ENCODE measurements around the gene DNAAF3.
A peak's percentile ranks its signal among the peaks of the same experiment; 100 is the strongest.

Gene DNAAF3

GRCh38 chr19:55189403-55189835 is 23.0 kb upstream of the DNAAF3 start:
- peaks cover 15% of the 10 kb centered on the region for H3K27me3 ChIP-seq (ENCODE audit: low read depth)
- H3K36me3 ChIP-seq (replicated peaks): no peaks in the 10 kb centered on the region
- no peak for DNase-seq (ENCODE audit: low spot score in 2 of 2)
- no peak overlapping the region for H3K4me3 ChIP-seq
- no peaks in the 10 kb centered on the region for H3K4me1 ChIP-seq
- in situ Hi-C loops (cut with MboI; ENCODE audit: low sequenced_read_pairs): no loop called here
- H3K9me3 ChIP-seq: no peaks in the 10 kb centered on the region

- H3K36me3 ChIP-seq (replicated peaks): no peaks in the 10 kb centered on the region
- no peak for DNase-seq (ENCODE audit: low spot score in 2 of 2)
- H3K9me3 ChIP-seq: no peaks in the 10 kb centered on the region
- in situ Hi-C loops (cut with MboI; ENCODE audit: low sequenced_read_pairs): no loop called here
- no peak overlapping the region for H3K4me3 ChIP-seq
- H3K27me3 ChIP-seq (ENCODE audit: low read depth): peaks cover 23% of the 10 kb centered on the region
- H3K4me1 ChIP-seq: no peaks in the 10 kb centered on the region
Observed at GRCh38 chr19:55188625-55189024, 22.2 kb upstream of the DNAAF3 start.

- peaks cover 44% of the 10 kb centered on the region for H3K27me3 ChIP-seq (ENCODE audit: low read depth)
- no peaks in the 10 kb centered on the region for H3K36me3 ChIP-seq (replicated peaks)
- no peak for DNase-seq (ENCODE audit: low spot score in 2 of 2)
- H3K9me3 ChIP-seq: no peaks in the 10 kb centered on the region
- in situ Hi-C loops (cut with MboI; ENCODE audit: low sequenced_read_pairs): no loop called here
- H3K4me1 ChIP-seq: no peaks in the 10 kb centered on the region
- no peak overlapping the region for H3K4me3 ChIP-seq
Observed at GRCh38 chr19:55186080-55186479, 19.7 kb upstream of the DNAAF3 start.

GRCh38 chr19:55181740-55182139 is 15.3 kb upstream of the DNAAF3 start:
- H3K27me3 ChIP-seq (ENCODE audit: low read depth): peaks cover 66% of the 10 kb centered on the region
- no peaks in the 10 kb centered on the region for H3K9me3 ChIP-seq
- no peaks in the 10 kb centered on the region for H3K36me3 ChIP-seq (replicated peaks)
- in situ Hi-C loops (cut with MboI; ENCODE audit: low sequenced_read_pairs): no loop called here
- DNase-seq (ENCODE audit: low spot score in 2 of 2): no peak
- H3K4me1 ChIP-seq: peaks cover 9% of the 10 kb centered on the region
- no peak overlapping the region for H3K4me3 ChIP-seq

GRCh38 chr19:55179606-55180484 is 13.4 kb upstream of the DNAAF3 start, which contains the start of gene SYT5:
TSS of gene SYT5 (minus strand) at chr19:55180289. CDS start at chr19:55179041, 1,248 bp downstream.
- Histone ChIP-seq H3K27me3 (ENCODE audit: low read depth) (peaks cover 58% of the 10 kb centered on the region), H3K36me3 (replicated peaks) (no peaks in the 10 kb centered on the region), H3K9me3 (no peaks in the 10 kb centered on the region), H3K4me3 (peak within 1 kb of the TSS; percentile 11), H3K4me1 (peaks cover 9% of the 10 kb centered on the region)
- in situ Hi-C loops (cut with MboI; ENCODE audit: low sequenced_read_pairs): no loop called here
- DNase-seq (ENCODE audit: low spot score in 2 of 2): peak; percentile 14 to 78

- Histone ChIP-seq H3K4me1 (peaks cover 9% of the 10 kb centered on the region), H3K36me3 (replicated peaks) (no peaks in the 10 kb centered on the region), H3K27me3 (ENCODE audit: low read depth) (peaks cover 49% of the 10 kb centered on the region), H3K9me3 (no peaks in the 10 kb centered on the region), H3K4me3 (peak overlapping the region; percentile 11)
- in situ Hi-C loops (cut with MboI; ENCODE audit: low sequenced_read_pairs): no loop called here
- peak; percentile 52 to 87 for DNase-seq (ENCODE audit: low spot score in 2 of 2)
Observed at GRCh38 chr19:55178781-55179599, 12.6 kb upstream of the DNAAF3 start.

GRCh38 chr19:55176076-55176475 is 9.7 kb upstream of the DNAAF3 start:
- Histone ChIP-seq H3K27me3 (ENCODE audit: low read depth) (peaks cover 29% of the 10 kb centered on the region), H3K9me3 (no peaks in the 10 kb centered on the region), H3K36me3 (replicated peaks) (no peaks in the 10 kb centered on the region), H3K4me1 (peaks cover 14% of the 10 kb centered on the region), H3K4me3 (no peak overlapping the region)
- in situ Hi-C loops (cut with MboI; ENCODE audit: low sequenced_read_pairs): no loop called here
- DNase-seq (ENCODE audit: low spot score in 2 of 2): no peak

- Histone ChIP-seq H3K27me3 (ENCODE audit: low read depth) (peaks cover 23% of the 10 kb centered on the region), H3K4me3 (no peak overlapping the region), H3K36me3 (replicated peaks) (no peaks in the 10 kb centered on the region), H3K9me3 (no peaks in the 10 kb centered on the region), H3K4me1 (peaks cover 14% of the 10 kb centered on the region)
- no peak for DNase-seq (ENCODE audit: low spot score in 2 of 2)
- in situ Hi-C loops (cut with MboI; ENCODE audit: low sequenced_read_pairs): no loop called here
Observed at GRCh38 chr19:55175117-55175867, 8.9 kb upstream of the DNAAF3 start.

- no peak for DNase-seq (ENCODE audit: low spot score in 2 of 2)
- H3K36me3 ChIP-seq (replicated peaks): no peaks in the 10 kb centered on the region
- in situ Hi-C loops (cut with MboI; ENCODE audit: low sequenced_read_pairs): no loop called here
- H3K4me3 ChIP-seq: no peak overlapping the region
- no peaks in the 10 kb centered on the region for H3K9me3 ChIP-seq
- H3K27me3 ChIP-seq (ENCODE audit: low read depth): peaks cover 16% of the 10 kb centered on the region
- H3K4me1 ChIP-seq: peaks cover 10% of the 10 kb centered on the region
Observed at GRCh38 chr19:55174425-55175116, 8.2 kb upstream of the DNAAF3 start.

GRCh38 chr19:55173714-55174409 is 7.4 kb upstream of the DNAAF3 start:
- Histone ChIP-seq H3K36me3 (replicated peaks) (no peaks in the 10 kb centered on the region), H3K9me3 (no peaks in the 10 kb centered on the region), H3K4me1 (peaks cover 5% of the 10 kb centered on the region; the same call in 1 of the 2 replicates), H3K27me3 (ENCODE audit: low read depth) (peaks cover 11% of the 10 kb centered on the region), H3K4me3 (peak overlapping the region; percentile 35)
- DNase-seq (ENCODE audit: low spot score in 2 of 2): peak; percentile 58 to 93
- in situ Hi-C loops (cut with MboI; ENCODE audit: low sequenced_read_pairs): no loop called here

- Histone ChIP-seq H3K36me3 (replicated peaks) (no peaks in the 10 kb centered on the region), H3K4me3 (peak overlapping the region; percentile 35), H3K9me3 (no peaks in the 10 kb centered on the region), H3K4me1 (peaks cover 5% of the 10 kb centered on the region; the same call in 1 of the 2 replicates), H3K27me3 (ENCODE audit: low read depth) (peaks cover 9% of the 10 kb centered on the region)
- no peak for DNase-seq (ENCODE audit: low spot score in 2 of 2)
- in situ Hi-C loops (cut with MboI; ENCODE audit: low sequenced_read_pairs): no loop called here
Observed at GRCh38 chr19:55173186-55173713, 6.8 kb upstream of the DNAAF3 start.

GRCh38 chr19:55172741-55173140 is 6.3 kb upstream of the DNAAF3 start:
- H3K36me3 ChIP-seq (replicated peaks): no peaks in the 10 kb centered on the region
- H3K27me3 ChIP-seq (ENCODE audit: low read depth): peaks cover 7% of the 10 kb centered on the region; the same call in 1 of the 2 replicates
- no peak for DNase-seq (ENCODE audit: low spot score in 2 of 2)
- H3K9me3 ChIP-seq: no peaks in the 10 kb centered on the region
- H3K4me3 ChIP-seq: no peak overlapping the region
- H3K4me1 ChIP-seq: peaks cover 5% of the 10 kb centered on the region; the same call in 1 of the 2 replicates
- in situ Hi-C loops (cut with MboI; ENCODE audit: low sequenced_read_pairs): no loop called here

All from HAP-1 (cell line).